Activated CD8-positive, alpha-beta T cell treated with anti-CD3 and anti-CD28 coated beads, Interleukin-2, amount 10 ng/mL, durations not matched to agents 7 days and 5 days (primary cell): ENCODE measurements around the gene INSL3. TPM values are rescaled to one million over a fixed set of nuclear protein-coding genes. Genes with fewer than 3 reads are reported as not detected.
"Not testable (repeated sequence)": the region's sequence is repeated elsewhere in the genome, so short reads cannot be mapped to it uniquely, and the experiment has no call there.

ENCODE experiments used
- ATAC-seq: fragments of 150-1000 bp; cut with Tn5 transposase; one replicate; pipeline ENCODE4 v1.10.0; 2021; ENCODE audit warnings: moderate library complexity
- CTCF ChIA-PET: fragments of 350-600 bp; sonication (Branson Sonifier 250); formaldehyde crosslinking; loops from one replicate; lab custom pipeline; 2021; ENCODE audit warnings: antibody characterized with exemption; lab: Charles Lee
- POLR2A ChIA-PET: fragments of 350-600 bp; sonication (Branson Sonifier 250); formaldehyde crosslinking; loops from one replicate; lab custom pipeline; 2021; ENCODE audit warnings: antibody characterized with exemption; lab: Charles Lee
- DNase-seq: peaks from one replicate; pipeline ENCODE4 v3.0.0-alpha.2; 2020
- H3K27ac Mint-ChIP-seq: one replicate; pipeline ENCODE4 v1.8.0; 2021; ENCODE audit warnings: mild to moderate bottlenecking, mixed read lengths
- H3K27me3 Mint-ChIP-seq: one replicate; pipeline ENCODE4 v1.8.0; 2021; ENCODE audit warnings: low read depth, mixed read lengths
- H3K36me3 Mint-ChIP-seq: one replicate; pipeline ENCODE4 v1.8.0; 2021; ENCODE audit warnings: low read depth, mixed read lengths
- H3K4me1 Mint-ChIP-seq: one replicate; pipeline ENCODE4 v1.8.0; 2021; ENCODE audit warnings: low read depth, mixed read lengths
- H3K4me3 Mint-ChIP-seq: one replicate; pipeline ENCODE4 v1.8.0; 2021; ENCODE audit warnings: mild to moderate bottlenecking, mixed read lengths
- H3K9me3 Mint-ChIP-seq: one replicate; pipeline ENCODE4 v1.8.0; 2022; ENCODE audit warnings: mixed read lengths; ENCODE audit not compliant: insufficient read depth
- total RNA-seq, 2 experiments: library from RNA; stranded (reverse); gene quantifications; one replicate each; pipeline ENCODE4 v1.2.3, GENCODE V29; 2021

INSL3 gene
- total RNA-seq, 2 experiments from 2014 or later = 5.0 to 6.4 TPM

DNA sequence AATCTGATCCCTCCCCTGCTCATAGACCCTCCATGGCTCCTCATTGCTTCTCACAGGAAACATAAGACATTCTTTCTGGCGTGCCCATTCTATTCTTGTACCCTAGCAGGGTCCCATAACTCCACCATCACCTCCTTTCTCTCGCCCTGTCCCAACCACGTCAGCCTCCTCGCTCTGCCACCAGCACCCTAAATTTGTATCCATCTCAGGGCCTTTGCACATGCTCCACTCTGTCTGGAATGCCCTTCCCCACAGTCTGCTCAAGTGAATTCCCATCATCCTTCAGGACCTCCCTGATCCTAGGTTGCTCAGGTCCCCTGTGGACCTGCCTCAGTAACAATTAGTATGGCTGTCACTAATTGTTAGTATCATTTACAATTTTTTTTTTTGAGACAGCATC lies 15.9 kb downstream of the INSL3 start:
- no peak for ATAC-seq
- Mint-ChIP-seq H3K4me3 (no peak overlapping the region), H3K4me1 (peaks cover 41% of the 10 kb centered on the region), H3K27ac (no peak overlapping the region), H3K27me3 (peaks cover 5% of the 10 kb centered on the region), H3K9me3 (no peaks in the 10 kb centered on the region), H3K36me3 (no peaks in the 10 kb centered on the region)
- CTCF ChIA-PET = interaction anchor here (1.1 to 1.3 kb wide), 3 partner anchors 21 to 54 kb away, joined by 3 to 6 read pairs (median 4); partner anchors contain the start of gene RPL18A
- POLR2A ChIA-PET = no interaction called here
- no peak for DNase-seq

DNA sequence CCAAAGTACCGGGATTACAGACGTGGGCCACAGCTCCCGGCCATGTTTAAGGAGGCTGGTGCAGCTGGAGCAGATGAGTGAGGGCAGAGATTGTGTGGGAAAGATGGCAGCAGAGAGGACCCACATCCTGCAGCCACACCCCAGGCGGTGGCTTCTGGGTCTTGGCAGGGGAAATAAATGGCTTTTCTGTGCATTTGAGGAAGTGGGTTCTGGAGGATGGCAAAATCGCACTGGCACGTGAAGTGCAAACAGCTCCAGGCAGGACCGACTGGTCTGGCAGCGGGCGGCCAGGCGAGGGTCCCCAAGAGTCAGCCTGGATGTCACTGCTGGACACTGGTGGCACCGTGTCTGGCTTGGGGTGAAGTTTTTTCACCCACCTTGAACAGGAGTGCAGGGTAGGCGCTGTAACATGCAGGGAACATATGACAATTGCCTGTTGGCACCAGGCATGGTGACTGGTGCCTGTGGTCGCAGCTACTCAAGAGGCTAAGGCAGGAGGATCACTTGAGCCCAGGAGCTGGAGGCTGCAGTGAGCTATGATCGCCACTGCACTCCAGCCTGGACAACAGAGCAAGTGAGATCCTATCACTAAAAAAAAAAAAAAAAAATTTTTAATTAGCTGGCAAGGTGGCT lies 17.9 kb downstream of the INSL3 start:
- POLR2A ChIA-PET = interaction anchor here (1.3 to 1.7 kb wide), 3 partner anchors 20 to 47 kb away, joined by 3 to 5 read pairs (median 3); partner anchors contain the start of gene JAK3
- ATAC-seq = peak; percentile 49
- peak overlapping the region; percentile 86 for H3K27ac Mint-ChIP-seq
- H3K4me3 Mint-ChIP-seq = peak overlapping the region; percentile 51
- H3K27me3 Mint-ChIP-seq = peaks cover 3% of the 10 kb centered on the region
- DNase-seq = peak; percentile 69
- no peaks in the 10 kb centered on the region for H3K9me3 Mint-ChIP-seq
- H3K4me1 Mint-ChIP-seq = peaks cover 41% of the 10 kb centered on the region
- no peaks in the 10 kb centered on the region for H3K36me3 Mint-ChIP-seq
- CTCF ChIA-PET = interaction anchor here (0.5 to 2.5 kb wide), 5 partner anchors 11 to 130 kb away, joined by 3 to 10 read pairs (median 5); partner anchors contain the start of genes CCDC124 and RPL18A

DNA sequence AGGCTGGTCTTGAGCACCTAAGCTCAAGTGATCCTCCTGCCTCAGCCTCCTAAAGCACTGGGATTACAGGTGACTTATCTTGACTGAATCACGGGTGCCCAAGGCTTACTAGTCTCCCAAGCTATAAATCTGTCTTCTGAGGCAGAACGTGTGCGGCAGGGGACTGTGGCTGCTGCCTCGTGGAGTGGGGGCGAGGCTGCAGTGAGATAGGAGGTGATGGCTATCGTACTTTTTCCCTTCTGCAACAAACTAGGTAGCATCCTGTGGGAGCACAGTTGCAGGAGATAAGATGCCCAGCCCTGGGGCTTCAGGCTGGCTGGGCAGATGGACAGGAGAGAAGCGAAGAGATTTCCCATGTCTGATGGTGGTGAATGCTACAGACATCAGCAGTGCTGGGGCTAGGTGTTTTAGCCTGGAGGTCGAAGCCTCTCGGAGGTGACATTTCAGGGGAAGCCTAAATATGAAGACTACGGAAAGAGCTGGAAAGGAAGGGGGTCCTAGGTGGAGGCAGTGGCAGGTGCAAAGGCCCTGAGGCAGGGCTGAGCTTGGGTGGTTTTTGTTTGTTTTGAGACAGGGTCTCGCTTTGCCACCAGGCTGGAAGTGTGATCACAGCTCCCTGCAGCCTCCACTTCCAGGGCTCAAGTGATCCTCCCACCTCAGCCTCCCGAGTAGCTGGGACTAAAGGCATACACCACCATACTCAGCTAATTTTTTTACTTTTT lies 19.0 kb downstream of the INSL3 start:
- H3K27ac Mint-ChIP-seq = peak overlapping the region; percentile 84
- peak overlapping the region; percentile 4 for H3K4me3 Mint-ChIP-seq

DNA sequence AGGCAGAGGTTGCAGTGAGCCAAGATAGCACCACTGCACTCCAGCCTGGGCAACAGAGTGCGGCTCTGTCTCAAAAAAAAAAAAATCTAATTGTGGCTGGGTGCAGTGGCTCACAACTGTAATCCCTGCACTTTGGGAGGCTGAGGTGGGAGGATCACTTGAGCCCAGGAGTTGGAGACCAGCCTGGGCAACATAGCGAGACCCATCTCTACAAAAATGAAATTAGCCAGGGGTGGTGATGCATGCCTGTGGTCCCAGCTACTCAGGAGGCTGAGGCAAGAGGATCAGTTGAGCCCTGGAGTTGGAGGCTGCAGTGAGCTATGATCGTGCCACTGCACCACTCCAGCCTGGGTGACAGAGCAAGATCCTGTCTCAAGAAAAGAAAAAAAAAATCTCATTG lies 22.7 kb downstream of the INSL3 start:
- ATAC-seq, H3K27ac Mint-ChIP-seq, H3K4me3 Mint-ChIP-seq, POLR2A ChIA-PET, DNase-seq, CTCF ChIA-PET, H3K9me3 Mint-ChIP-seq, H3K36me3 Mint-ChIP-seq: not testable (repeated sequence)
- Mint-ChIP-seq H3K27me3 (peaks cover 14% of the 10 kb centered on the region), H3K4me1 (peaks cover 46% of the 10 kb centered on the region)

More for the DNA sequence above, 19.0 kb downstream of the INSL3 start:
- ChIA-PET POLR2A (interaction anchor here (0.6 to 1.7 kb wide), 3 partner anchors 45 to 1357 kb away, joined by 3 to 5 read pairs (median 4); partner anchors contain the start of genes FCHO1 and JAK3), CTCF (interaction anchor here (1.2 to 2.5 kb wide), 5 partner anchors 12 to 131 kb away, joined by 3 to 10 read pairs (median 5); partner anchors contain the start of genes CCDC124 and RPL18A)
- peaks cover 34% of the 10 kb centered on the region for H3K4me1 Mint-ChIP-seq
- DNase-seq (no peak), ATAC-seq (no peak)
- no peaks in the 10 kb centered on the region for H3K36me3 Mint-ChIP-seq
- H3K27me3 Mint-ChIP-seq = peaks cover 3% of the 10 kb centered on the region
- H3K9me3 Mint-ChIP-seq = no peaks in the 10 kb centered on the region

DNA sequence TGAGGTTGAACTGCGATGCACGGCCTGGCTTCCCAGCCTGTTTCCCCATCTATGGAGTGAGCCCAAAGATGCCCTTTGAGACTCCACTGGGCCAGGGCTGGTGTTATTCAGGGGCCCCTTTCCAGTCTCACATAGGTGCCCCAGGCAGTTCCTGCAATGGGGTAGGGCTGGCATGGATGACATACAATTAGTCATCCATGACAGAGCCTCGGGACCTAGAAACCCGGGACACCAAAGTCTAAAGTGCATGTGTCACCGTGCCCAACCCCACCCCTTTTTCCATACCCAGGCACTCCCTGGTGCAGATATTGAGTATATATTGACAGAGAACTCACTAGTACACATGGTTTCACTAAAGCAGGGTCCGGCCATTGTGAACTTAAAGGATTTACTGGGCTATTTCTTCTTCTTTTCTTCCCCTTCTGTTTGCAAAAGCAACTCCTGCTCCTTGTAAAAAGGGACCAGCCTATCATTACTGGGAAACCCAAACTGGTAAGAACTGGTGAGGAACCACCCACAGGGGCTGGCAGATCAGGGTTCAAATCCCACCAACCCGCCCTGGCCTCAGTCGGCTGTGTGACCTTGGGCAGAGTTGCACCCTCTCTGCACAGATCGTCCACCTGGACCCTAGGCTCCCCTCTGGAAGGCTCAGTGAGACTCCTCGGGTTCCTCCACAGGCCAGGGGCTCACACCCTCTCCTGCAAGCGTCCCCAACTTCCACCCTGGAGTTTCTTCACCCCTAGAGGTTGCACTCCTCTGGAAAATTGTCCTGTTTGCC lies 23.7 kb downstream of the INSL3 start:
- no peak overlapping the region for H3K4me3 Mint-ChIP-seq
- CTCF ChIA-PET = interaction anchor here (1.0 to 1.1 kb wide), 2 partner anchors 62 to 135 kb away, joined by 3 to 4 read pairs; partner anchors contain the start of gene CCDC124
- H3K4me1 Mint-ChIP-seq = peaks cover 44% of the 10 kb centered on the region
- ATAC-seq = no peak
- H3K9me3 Mint-ChIP-seq = no peaks in the 10 kb centered on the region
- no peak for DNase-seq
- no peak overlapping the region for H3K27ac Mint-ChIP-seq
- POLR2A ChIA-PET = no interaction called here
- H3K36me3 Mint-ChIP-seq = no peaks in the 10 kb centered on the region
- peaks cover 15% of the 10 kb centered on the region for H3K27me3 Mint-ChIP-seq

DNA sequence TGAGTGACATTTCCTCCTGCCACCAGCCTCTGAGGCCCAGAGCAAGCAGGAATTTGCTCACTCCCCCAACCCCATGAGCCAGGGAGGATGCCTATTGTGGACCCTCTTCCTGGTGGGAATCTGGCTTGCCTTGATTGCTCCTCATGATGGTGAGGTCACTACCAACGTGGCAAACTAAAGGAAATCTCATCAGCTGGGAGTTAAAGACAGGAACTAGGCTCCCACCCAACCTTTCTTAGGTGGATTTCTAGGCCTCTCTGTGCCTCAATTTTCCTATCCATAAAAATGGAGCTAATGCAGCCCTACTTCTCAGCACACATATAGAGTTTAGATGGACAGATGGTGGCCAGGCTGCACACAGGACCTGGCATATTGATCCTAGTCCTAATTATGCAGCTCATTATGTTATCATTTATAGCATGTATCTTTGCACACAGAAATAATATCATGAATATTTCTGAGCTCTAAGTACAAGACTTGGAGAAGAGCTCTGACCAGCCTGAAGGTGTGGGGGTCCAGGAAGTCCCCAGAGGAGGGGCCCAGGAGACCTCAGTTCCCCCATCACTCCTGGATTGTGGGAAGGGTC lies 24.4 kb downstream of the INSL3 start:
- Mint-ChIP-seq H3K4me3 (no peak overlapping the region), H3K4me1 (peaks cover 42% of the 10 kb centered on the region), H3K9me3 (no peaks in the 10 kb centered on the region), H3K27me3 (peaks cover 12% of the 10 kb centered on the region), H3K27ac (no peak overlapping the region), H3K36me3 (no peaks in the 10 kb centered on the region)
- ChIA-PET POLR2A (no interaction called here), CTCF (interaction anchor here (1.0 to 1.1 kb wide), 2 partner anchors 62 to 136 kb away, joined by 3 to 4 read pairs; partner anchors contain the start of gene CCDC124)
- DNase-seq = no peak
- ATAC-seq = no peak

DNA sequence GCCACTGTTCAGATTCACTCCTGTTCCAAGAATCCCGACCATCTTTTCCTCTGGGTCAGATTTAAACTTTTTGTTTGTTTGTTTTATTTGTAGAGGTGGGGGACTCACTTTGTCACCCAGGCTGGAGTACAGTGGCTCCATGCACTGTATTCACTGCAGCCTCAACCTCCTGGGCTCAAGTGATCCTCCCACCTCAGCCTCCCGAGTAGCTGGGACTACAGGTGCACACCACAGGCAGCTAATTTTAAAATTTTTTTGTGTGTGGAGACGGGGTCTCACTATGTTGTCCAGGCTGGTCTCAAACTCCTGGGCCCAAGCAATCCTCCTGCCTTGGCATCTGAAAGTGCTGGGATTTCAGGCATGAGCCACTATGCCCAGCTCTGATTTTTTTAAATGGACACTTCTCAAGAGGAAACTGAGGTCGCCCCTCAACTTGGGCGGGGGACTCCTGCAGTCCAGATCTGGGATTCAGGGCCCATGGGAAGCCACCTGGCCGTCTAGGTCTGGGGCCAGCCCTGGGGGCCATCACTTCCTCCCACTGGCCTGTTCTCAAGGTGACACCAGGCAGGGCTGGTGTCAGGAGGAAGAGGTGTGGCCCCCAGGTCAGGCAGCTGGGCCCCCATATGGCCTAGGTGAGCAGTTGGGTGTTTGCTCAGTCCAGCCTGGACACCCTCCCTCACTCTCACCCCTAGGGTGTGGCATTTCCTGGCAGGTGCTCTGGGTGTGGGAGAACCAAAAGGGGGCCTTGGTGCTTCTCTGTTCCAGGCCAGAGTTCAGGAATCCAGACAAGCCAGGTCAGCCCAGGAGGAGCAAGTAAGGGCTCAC lies 25.1 kb downstream of the INSL3 start:
- ChIA-PET CTCF (interaction anchor here (1.0 to 1.3 kb wide), 3 partner anchors 12 to 137 kb away, joined by 3 to 4 read pairs (median 3); partner anchors contain the start of gene CCDC124), POLR2A (no interaction called here)
- ATAC-seq = no peak
- Mint-ChIP-seq H3K4me3 (no peak overlapping the region), H3K36me3 (no peaks in the 10 kb centered on the region), H3K4me1 (peaks cover 49% of the 10 kb centered on the region), H3K27me3 (peaks cover 12% of the 10 kb centered on the region), H3K27ac (no peak overlapping the region), H3K9me3 (no peaks in the 10 kb centered on the region)
- DNase-seq = no peak

DNA sequence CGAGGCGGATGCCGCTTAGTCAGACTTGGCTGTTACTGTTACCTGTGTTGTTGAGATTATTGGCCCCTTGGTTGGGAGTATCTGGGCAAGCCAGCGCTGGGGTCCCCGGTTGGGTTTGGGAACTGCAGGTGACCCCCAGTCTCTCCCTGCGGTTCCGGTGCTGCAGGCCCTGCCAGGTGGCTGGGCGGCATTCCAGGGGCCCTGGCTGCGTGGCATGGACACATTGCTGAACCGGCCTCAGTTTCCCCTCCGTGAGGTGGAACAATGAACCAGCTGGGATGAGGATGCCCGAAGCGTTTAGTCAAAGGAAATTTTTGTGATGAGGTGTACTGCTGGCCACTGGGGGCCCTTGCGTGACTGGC lies 25.8 kb downstream of the INSL3 start:
- POLR2A ChIA-PET = no interaction called here
- H3K27me3 Mint-ChIP-seq = peaks cover 12% of the 10 kb centered on the region
- no peak overlapping the region for H3K27ac Mint-ChIP-seq
- no peak for DNase-seq
- no peak overlapping the region for H3K4me3 Mint-ChIP-seq
- H3K36me3 Mint-ChIP-seq = no peaks in the 10 kb centered on the region
- peaks cover 53% of the 10 kb centered on the region for H3K4me1 Mint-ChIP-seq
- no peak for ATAC-seq
- CTCF ChIA-PET = interaction anchor here (0.8 to 1.3 kb wide), 2 partner anchors 11 to 64 kb away, joined by 3 read pairs; no protein-coding TSS in a partner anchor
- no peaks in the 10 kb centered on the region for H3K9me3 Mint-ChIP-seq

DNA sequence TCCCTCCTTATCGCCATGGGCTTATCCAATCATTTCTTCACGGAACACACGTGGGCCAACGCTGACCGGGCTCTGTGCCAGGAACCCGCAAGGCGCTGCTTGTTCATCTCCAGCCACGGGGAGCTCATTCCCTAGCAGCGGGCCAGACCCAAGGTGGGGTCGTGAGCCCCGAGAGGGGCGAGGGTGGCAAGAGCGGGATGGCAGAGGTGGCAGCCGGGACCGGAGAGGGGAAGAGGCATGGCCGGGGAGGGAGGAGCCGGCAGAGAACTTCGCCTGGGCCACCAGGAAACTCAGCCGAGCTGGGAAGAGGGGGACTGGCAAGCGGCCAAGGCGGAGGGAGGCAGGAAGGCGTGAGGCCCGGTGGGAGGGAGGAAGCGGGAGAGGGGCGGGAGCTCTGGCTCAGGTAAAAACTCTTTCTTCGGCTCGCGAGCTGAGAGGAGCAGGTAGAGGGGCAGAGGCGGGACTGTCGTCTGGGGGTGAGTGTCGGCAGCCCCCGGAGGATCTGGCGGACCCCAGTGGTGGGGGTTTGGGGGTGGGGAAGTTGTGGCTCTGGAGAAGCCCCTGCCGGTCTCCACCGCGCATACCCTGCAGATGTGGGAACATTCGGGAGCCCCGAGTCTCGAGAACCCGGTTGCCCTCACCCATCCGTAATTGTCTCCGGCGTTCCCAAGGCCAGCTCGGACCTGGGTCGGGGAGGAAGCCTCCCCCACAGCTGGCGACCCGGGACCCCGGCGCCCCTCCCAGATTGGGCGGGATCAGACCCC lies 26.4 kb downstream of the INSL3 start, which contains the start of gene B3GNT3:
B3GNT3 (plus strand) TSS at position 408 of the 764 bp plus-strand sequence. CDS start 12,670 bp downstream, outside the sequence.
- DNase-seq (no peak), ATAC-seq (no peak)
- no peak within 1 kb of the TSS for H3K4me3 Mint-ChIP-seq
- no peaks in the 10 kb centered on the region for H3K9me3 Mint-ChIP-seq
- ChIA-PET POLR2A (no interaction called here), CTCF (interaction anchor here (0.8 to 1.7 kb wide), 3 partner anchors 11 to 138 kb away, joined by 3 to 5 read pairs (median 3); partner anchors contain the start of gene CCDC124)
- peaks cover 12% of the 10 kb centered on the region for H3K27me3 Mint-ChIP-seq
- H3K4me1 Mint-ChIP-seq = peaks cover 58% of the 10 kb centered on the region
- no peaks in the 10 kb centered on the region for H3K36me3 Mint-ChIP-seq
- H3K27ac Mint-ChIP-seq = no peak within 1 kb of the TSS

DNA sequence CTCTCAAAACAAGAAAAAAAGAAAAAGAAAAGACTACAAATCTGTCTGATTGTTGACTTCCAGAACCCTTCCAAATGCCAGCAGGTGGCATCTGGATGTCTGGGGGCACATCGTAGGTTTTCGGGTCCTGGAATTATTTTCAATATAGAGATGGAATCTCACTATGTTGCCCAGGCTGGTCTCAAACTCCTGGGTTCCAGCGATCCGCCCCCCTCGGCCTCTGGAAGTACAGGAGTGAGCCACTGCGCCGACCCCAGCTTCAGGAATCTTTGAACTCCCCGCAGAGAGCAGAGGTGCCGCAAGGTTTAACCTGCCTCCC lies 26.9 kb downstream of the INSL3 start:
- H3K4me3 Mint-ChIP-seq = no peak overlapping the region
- no peak overlapping the region for H3K27ac Mint-ChIP-seq
- ATAC-seq (no peak), DNase-seq (no peak)
- H3K4me1 Mint-ChIP-seq = peaks cover 58% of the 10 kb centered on the region
- POLR2A ChIA-PET = no interaction called here
- H3K36me3 Mint-ChIP-seq = peaks cover under 1% of the 10 kb centered on the region
- peaks cover 12% of the 10 kb centered on the region for H3K27me3 Mint-ChIP-seq
- CTCF ChIA-PET = interaction anchor here (1.7 kb wide), 1 partner anchor 138 kb away, joined by 5 read pairs; the partner anchor contains the start of gene CCDC124
- H3K9me3 Mint-ChIP-seq = no peaks in the 10 kb centered on the region
